Mesenchymal stem cell (in vitro differentiated cells and primary cell): ENCODE data around the gene OR2F1.
"Not testable (repeated sequence)": the region's sequence is repeated elsewhere in the genome, so short reads cannot be mapped to it uniquely, and the experiment has no call there.

Source experiments
- DNase-seq: peaks from one replicate; pipeline ENCODE4 v3.0.0-alpha.2; 2013
- H2AFZ ChIP-seq: one replicate; pipeline ENCODE4 v1.6.1; 2013; ENCODE audit warnings: low read depth, mild to moderate bottlenecking, control low read depth, inconsistent platforms, low read length, moderate library complexity
- H2AK5ac ChIP-seq: 2 replicates; pipeline ENCODE4 v1.6.1; 2013; ENCODE audit warnings: low read length, moderate library complexity, mild to moderate bottlenecking, inconsistent platforms; ENCODE audit not compliant: severe bottlenecking
- H2BK120ac ChIP-seq: one replicate; pipeline ENCODE4 v1.6.1; 2013; ENCODE audit warnings: low read depth, mild to moderate bottlenecking, inconsistent platforms, low read length, moderate library complexity
- H2BK12ac ChIP-seq, 2 experiments: one replicate each; pipeline ENCODE4 v1.6.1; 2013; ENCODE audit warnings: inconsistent platforms in 2 of 2, low read length in 2 of 2, mild to moderate bottlenecking in 2 of 2, moderate library complexity in 2 of 2, control low read depth in 1 of 2
- H2BK15ac ChIP-seq: one replicate; pipeline ENCODE4 v1.6.1; 2013; ENCODE audit warnings: mild to moderate bottlenecking, low read depth, inconsistent platforms; ENCODE audit not compliant: poor library complexity, severe bottlenecking
- H2BK5ac ChIP-seq: 2 replicates; pipeline ENCODE4 v1.6.1; 2013; ENCODE audit warnings: low read depth, mild to moderate bottlenecking, low read length, control low read depth, inconsistent platforms; ENCODE audit not compliant: poor library complexity, severe bottlenecking
- H3K14ac ChIP-seq, 2 experiments: one replicate each; pipeline ENCODE4 v1.6.1; 2013; ENCODE audit warnings: inconsistent platforms in 2 of 2, low read length in 2 of 2, control low read depth in 1 of 2, mild to moderate bottlenecking in 1 of 2, moderate library complexity in 1 of 2
- H3K18ac ChIP-seq, 2 experiments: one replicate each; pipeline ENCODE4 v1.6.1; 2013; ENCODE audit warnings: inconsistent platforms in 2 of 2, low read length in 2 of 2, control low read depth in 1 of 2, low read depth in 1 of 2, mild to moderate bottlenecking in 1 of 2
- H3K23ac ChIP-seq, 2 experiments: one replicate each; pipeline ENCODE4 v1.6.1; 2013; ENCODE audit warnings: inconsistent platforms in 2 of 2, low read length in 2 of 2, mild to moderate bottlenecking in 2 of 2, moderate library complexity in 2 of 2, control low read depth in 1 of 2
- H3K27ac ChIP-seq: 2 replicates; pipeline ENCODE4 v1.5.1; 2013; ENCODE audit warnings: mild to moderate bottlenecking, moderate library complexity, low read length, control low read depth, inconsistent platforms; ENCODE audit not compliant: poor library complexity, severe bottlenecking
- H3K27me3 ChIP-seq, 2 experiments: 2 replicates each; pipeline versions ENCODE4 v1.6.1 to v1.7.0; 2013; ENCODE audit warnings: low read length in 2 of 2, mild to moderate bottlenecking in 2 of 2, moderate library complexity in 2 of 2, control low read depth in 1 of 2, inconsistent platforms in 1 of 2; ENCODE audit not compliant: control insufficient read depth in 1 of 2, insufficient read depth in 1 of 2
- H3K36me3 ChIP-seq, 2 experiments: 2 replicates each; pipeline versions ENCODE4 v1.6.1 to v1.7.0; 2013; ENCODE audit warnings: low read length in 2 of 2, control low read depth in 1 of 2, inconsistent platforms in 1 of 2, low read depth in 1 of 2, mild to moderate bottlenecking in 1 of 2; ENCODE audit not compliant: insufficient read depth in 2 of 2, control insufficient read depth in 1 of 2
- H3K4ac ChIP-seq, 2 experiments: one replicate each; pipeline ENCODE4 v1.6.1; 2013; ENCODE audit warnings: inconsistent platforms in 2 of 2, low read length in 2 of 2, mild to moderate bottlenecking in 2 of 2, moderate library complexity in 2 of 2, control low read depth in 1 of 2, low read depth in 1 of 2
- H3K4me1 ChIP-seq: 2 replicates; pipeline ENCODE4 v1.6.1; 2013; ENCODE audit warnings: low read depth, low read length, control low read depth; ENCODE audit not compliant: control insufficient read depth, insufficient read depth
- H3K4me2 ChIP-seq: 2 replicates; pipeline ENCODE4 v1.6.1; 2013; ENCODE audit warnings: low read length, mild to moderate bottlenecking, inconsistent platforms; ENCODE audit not compliant: poor library complexity, severe bottlenecking
- H3K4me3 ChIP-seq, 2 experiments: 2 replicates each; pipeline versions ENCODE4 v1.5.1 to v1.7.0; 2013; ENCODE audit warnings: low read length in 2 of 2, mild to moderate bottlenecking in 2 of 2, control low read depth in 1 of 2, low read depth in 1 of 2; ENCODE audit not compliant: insufficient read depth in 1 of 2
- H3K79me1 ChIP-seq: replicated peaks from 2 replicates; pipeline ENCODE4 v1.6.1; 2013; ENCODE audit warnings: mild to moderate bottlenecking, control low read depth, low read length, inconsistent platforms; ENCODE audit not compliant: poor library complexity, severe bottlenecking
- H3K9ac ChIP-seq: 2 replicates; pipeline ENCODE4 v1.7.0; 2013; ENCODE audit warnings: mild to moderate bottlenecking, low read length, moderate library complexity
- H3K9me3 ChIP-seq: 2 replicates; pipeline ENCODE4 v1.7.0; 2013; ENCODE audit warnings: mild to moderate bottlenecking, low read length; ENCODE audit not compliant: control insufficient read depth
- H4K8ac ChIP-seq: one replicate; pipeline ENCODE4 v1.6.1; 2013; ENCODE audit warnings: inconsistent platforms, mild to moderate bottlenecking, low read length, moderate library complexity
- H4K91ac ChIP-seq: one replicate; pipeline ENCODE4 v1.6.1; 2013; ENCODE audit warnings: mild to moderate bottlenecking, low read length, inconsistent platforms
- WGBS: methylation state at CpG from one replicate; pipeline ENCODE4 v1.1.7; 2013; ENCODE audit warnings: mixed read lengths; 5-methylcytosine and 5-hydroxymethylcytosine counted together

The OR2F1 gene

GRCh38 chr7:144006029-144006691 lies 51.5 kb downstream of the OR2F1 start:
- H3K4me1 ChIP-seq = no peaks in the 10 kb centered on the region
- no peak for DNase-seq

GRCh38 chr7:144006692-144007042 lies 52.0 kb downstream of the OR2F1 start:
- H3K27me3 ChIP-seq = no peaks in the 10 kb centered on the region
- no peak overlapping the region for H3K4ac ChIP-seq
- no peaks in the 10 kb centered on the region for H3K4me1 ChIP-seq
- H2BK120ac ChIP-seq = no peak overlapping the region
- H4K91ac ChIP-seq = no peak overlapping the region
- H3K9ac ChIP-seq = no peak overlapping the region
- H2AK5ac ChIP-seq = no peak overlapping the region
- H3K36me3 ChIP-seq = no peaks in the 10 kb centered on the region
- H3K4me2 ChIP-seq = no peak overlapping the region
- H2BK5ac ChIP-seq = no peak overlapping the region
- no peak overlapping the region for H3K23ac ChIP-seq
- no peak overlapping the region for H3K4me3 ChIP-seq
- H3K27ac ChIP-seq = no peak overlapping the region
- H3K14ac ChIP-seq = no peak overlapping the region
- no peaks in the 10 kb centered on the region for H3K79me1 ChIP-seq
- H2BK12ac ChIP-seq = no peak overlapping the region
- no peak overlapping the region for H3K18ac ChIP-seq
- 88% methylated on average over 1 of the region's 1 CpG for WGBS
- H2BK15ac ChIP-seq = no peak overlapping the region
- H4K8ac ChIP-seq = no peak overlapping the region
- H3K9me3 ChIP-seq = peaks cover 5% of the 10 kb centered on the region
- no peak overlapping the region for H2AFZ ChIP-seq
- DNase-seq = no peak

More at GRCh38 chr7:144006029-144006691, 51.5 kb downstream of the OR2F1 start:
- H2BK12ac ChIP-seq = no peak overlapping the region
- H3K4me3 ChIP-seq = no peak overlapping the region
- no peak overlapping the region for H3K23ac ChIP-seq
- H4K8ac ChIP-seq = no peak overlapping the region
- H2AK5ac ChIP-seq = no peak overlapping the region
- no peak overlapping the region for H4K91ac ChIP-seq
- no peak overlapping the region for H3K4me2 ChIP-seq
- no peaks in the 10 kb centered on the region for H3K79me1 ChIP-seq
- H3K36me3 ChIP-seq = no peaks in the 10 kb centered on the region
- no peak overlapping the region for H3K4ac ChIP-seq
- H2AFZ ChIP-seq = no peak overlapping the region
- no peaks in the 10 kb centered on the region for H3K27me3 ChIP-seq
- H3K9ac ChIP-seq = no peak overlapping the region
- H3K9me3 ChIP-seq = peaks cover 5% of the 10 kb centered on the region
- no CpG with 5 or more reads among the region's 1 CpG for WGBS
- no peak overlapping the region for H2BK120ac ChIP-seq
- no peak overlapping the region for H3K18ac ChIP-seq
- no peak overlapping the region for H3K14ac ChIP-seq
- H3K27ac ChIP-seq = no peak overlapping the region
- no peak overlapping the region for H2BK15ac ChIP-seq
- H2BK5ac ChIP-seq = no peak overlapping the region

- Histone ChIP-seq H2AFZ (no peak overlapping the region), H3K14ac (no peak overlapping the region), H2AK5ac (no peak overlapping the region), H3K36me3 (no peaks in the 10 kb centered on the region), H2BK120ac (no peak overlapping the region), H3K9me3 (peaks cover 5% of the 10 kb centered on the region), H3K4ac (no peak overlapping the region), H3K18ac (no peak overlapping the region), H4K8ac (no peak overlapping the region), H3K9ac (no peak overlapping the region), H3K27me3 (no peaks in the 10 kb centered on the region), H2BK15ac (no peak overlapping the region), H3K27ac (no peak overlapping the region), H3K4me2 (no peak overlapping the region), H3K23ac (no peak overlapping the region), H3K79me1 (no peaks in the 10 kb centered on the region), H3K4me1 (no peaks in the 10 kb centered on the region), H4K91ac (no peak overlapping the region), H2BK12ac (no peak overlapping the region), H2BK5ac (no peak overlapping the region), H3K4me3 (no peak overlapping the region)
- no peak for DNase-seq
- WGBS = 68% methylated on average over 2 of the region's 2 CpGs
Measured at GRCh38 chr7:144009361-144009760, 54.7 kb downstream of the OR2F1 start.

- not testable (repeated sequence) for H2AFZ ChIP-seq, H3K36me3 ChIP-seq, DNase-seq, H3K9me3 ChIP-seq, H3K18ac ChIP-seq, H3K14ac ChIP-seq, H3K4me2 ChIP-seq, H4K8ac ChIP-seq, H2BK120ac ChIP-seq, H2AK5ac ChIP-seq, H3K9ac ChIP-seq, H3K79me1 ChIP-seq, H3K27ac ChIP-seq, H4K91ac ChIP-seq, H3K4ac ChIP-seq, H2BK12ac ChIP-seq, H3K27me3 ChIP-seq, H3K4me3 ChIP-seq, H2BK15ac ChIP-seq, H2BK5ac ChIP-seq, H3K23ac ChIP-seq, H3K4me1 ChIP-seq
Measured at GRCh38 chr7:144010061-144010460, 55.4 kb downstream of the OR2F1 start.
